Endothelial cell of umbilical vein (primary cell): Measurements from ENCODE around the gene MARCKSL1. TPM values are rescaled to one million over a fixed set of nuclear protein-coding genes. Genes with fewer than 3 reads are reported as not detected.

Source experiments
- BruUV-seq: library from RNA; stranded (reverse); fragments of 400-500 nt; replicated peaks from 2 replicates; lab custom pipeline; 2021; lab: Mats Ljungman, UMichigan
- CTCF ChIA-PET: fragments of 300-600, 350-600 bp; sonication (Branson Sonifier 250); formaldehyde crosslinking; loops from one replicate; lab custom pipeline; 2021; ENCODE audit warnings: antibody characterized with exemption, inconsistent platforms; lab: Charles Lee
- POLR2A ChIA-PET: fragments of 300-600, 350-600 bp; sonication (Branson Sonifier 250); formaldehyde crosslinking; loops from one replicate; lab custom pipeline; 2021; ENCODE audit warnings: antibody characterized with exemption, inconsistent platforms; lab: Charles Lee
- DNase-seq: peaks from one replicate; pipeline ENCODE4 v3.0.0-alpha.2; 2011; ENCODE audit warnings: low read depth, low spot score
- FAIRE-seq: peaks from 2 replicates; lab custom pipeline; 2011; peaks lifted over from hg19 to GRCh38; lab: Jason Lieb, UNC
- H2AFZ ChIP-seq: 2 replicates; pipeline ENCODE4 v1.6.0; 2012; ENCODE audit warnings: low read depth, low read length, control low read depth, inconsistent platforms
- H3K27ac ChIP-seq: 2 replicates; pipeline ENCODE4 v1.5.1; 2011; ENCODE audit warnings: low read depth, mild to moderate bottlenecking, control low read depth, low read length, moderate library complexity; ENCODE audit not compliant: insufficient read depth
- H3K27me3 ChIP-seq, 2 experiments: 2 replicates each; pipeline versions ENCODE4 v1.6.0 to v1.6.1; 2011; ENCODE audit warnings: low read length in 2 of 2, mixed read lengths in 1 of 2; ENCODE audit not compliant: control insufficient read depth in 2 of 2, insufficient read depth in 2 of 2
- H3K36me3 ChIP-seq, 2 experiments: 2 replicates in 1 of 2; 3 replicates in 1 of 2; pipeline ENCODE4 v1.5.1; 2011; ENCODE audit warnings: low read length in 2 of 2, mild to moderate bottlenecking in 1 of 2, moderate library complexity in 1 of 2; ENCODE audit not compliant: control insufficient read depth in 2 of 2, insufficient read depth in 2 of 2; ENCODE audit errors: extremely low read depth in 1 of 2
- H3K4me1 ChIP-seq: 3 replicates; pipeline ENCODE4 v1.5.1; 2011; ENCODE audit warnings: mild to moderate bottlenecking, low read length; ENCODE audit not compliant: control insufficient read depth, insufficient read depth; ENCODE audit errors: extremely low read depth
- H3K4me2 ChIP-seq: 2 replicates; pipeline ENCODE4 v1.6.1; 2011; ENCODE audit warnings: low read length, control low read depth, mixed read lengths; ENCODE audit not compliant: insufficient read depth
- H3K4me3 ChIP-seq, 3 experiments: fragments of 200-600 bp in 1 of 3; sonication (generic), shearing (Covaris generic) in 1 of 3; replicated peaks in 1 of 3; 2 replicates each; pipeline ENCODE4 v1.5.1; 2011 to 2016; ENCODE audit warnings: control low read depth in 3 of 3, low read length in 3 of 3, mild to moderate bottlenecking in 2 of 3, inconsistent platforms in 1 of 3, low read depth in 1 of 3, moderate library complexity in 1 of 3; ENCODE audit not compliant: insufficient read depth in 1 of 3
- H3K79me2 ChIP-seq: 2 replicates; pipeline ENCODE4 v1.6.0; 2012; ENCODE audit warnings: low read length, inconsistent platforms; ENCODE audit not compliant: control insufficient read depth, insufficient read depth
- H3K9ac ChIP-seq: replicated peaks from 2 replicates; pipeline ENCODE3; 2011; ENCODE audit warnings: low read length, control low read depth; ENCODE audit not compliant: insufficient read depth; ENCODE audit errors: extremely low read depth
- H3K9me1 ChIP-seq: replicated peaks from 3 replicates; pipeline ENCODE4 v1.6.0; 2011; ENCODE audit warnings: mild to moderate bottlenecking, low read length; ENCODE audit not compliant: control insufficient read depth, insufficient read depth; ENCODE audit errors: extremely low read depth
- H3K9me3 ChIP-seq: replicated peaks from 2 replicates; pipeline ENCODE4 v1.5.1; 2012; ENCODE audit warnings: low read length, inconsistent platforms; ENCODE audit not compliant: control insufficient read depth, insufficient read depth
- H4K20me1 ChIP-seq: replicated peaks from 2 replicates; pipeline ENCODE3; 2011; ENCODE audit warnings: mild to moderate bottlenecking, low read length; ENCODE audit not compliant: control insufficient read depth, insufficient read depth; ENCODE audit errors: extremely low read depth
- EZH2 ChIP-seq: IDR thresholded peaks from 2 replicates; pipeline ENCODE4 v1.6.1; 2012; ENCODE audit warnings: borderline replicate concordance, low read depth, mild to moderate bottlenecking, moderate library complexity, low read length, inconsistent platforms; ENCODE audit not compliant: severe bottlenecking
- FOS ChIP-seq: IDR thresholded peaks from 2 replicates; pipeline ENCODE4 v1.6.1; 2011; ENCODE audit warnings: mild to moderate bottlenecking, low read length, moderate library complexity, borderline replicate concordance; ENCODE audit not compliant: insufficient read depth
- GATA2 ChIP-seq: IDR thresholded peaks from 2 replicates; pipeline ENCODE4 v1.7.0; 2011; ENCODE audit warnings: low read depth, mild to moderate bottlenecking, moderate library complexity, mixed read lengths, low read length; ENCODE audit not compliant: insufficient read length, insufficient read depth
- JUN ChIP-seq: IDR thresholded peaks from 2 replicates; pipeline ENCODE4 v1.6.1; 2011; ENCODE audit warnings: borderline replicate concordance, low read depth; ENCODE audit not compliant: insufficient read length, insufficient read depth
- MYC ChIP-seq: IDR thresholded peaks from one replicate; pipeline ENCODE4 v1.6.1; 2011; ENCODE audit warnings: mild to moderate bottlenecking, low read depth, low read length
- POLR2A ChIP-seq: IDR thresholded peaks from 2 replicates; pipeline ENCODE4 v1.6.1; 2012; ENCODE audit warnings: low read depth, mild to moderate bottlenecking, control low read depth, low read length
- POLR2AphosphoS5 ChIP-seq: IDR thresholded peaks from 2 replicates; pipeline ENCODE4 v1.6.1; 2012; ENCODE audit warnings: low read depth, mild to moderate bottlenecking, control low read depth, low read length, moderate library complexity; ENCODE audit not compliant: insufficient read depth
- dilution Hi-C: fragments of 300-500 bp; cut with MboI; formaldehyde crosslinking; loops from one replicate; pipeline ENCODE4 v1.15.0; 2019; ENCODE audit warnings: low sequenced_read_pairs; ENCODE audit not compliant: extremely low pct_ligation_motif_present
- intact Hi-C: fragments of 100-400 bp; cut with micrococcal nuclease; formaldehyde crosslinking; loops from one replicate; pipeline ENCODE4 v1.10.0; 2022
- polyA plus RNA-seq, 4 experiments: library from polyadenylated mRNA; depleted of rRNA in 3 of 4; stranded (reverse) in 3 of 4; unstranded in 1 of 4; fragments of >200 nt; gene quantifications; 2 replicates each; pipeline versions ENCODE4 v1.2.1 to v1.2.3, GENCODE V29; 2011 to 2012; ENCODE audit warnings: missing spikeins in 1 of 4
- total RNA-seq: library from RNA; stranded (reverse); gene quantifications from 2 replicates; pipeline ENCODE4 v1.2.3, GENCODE V29; 2021
- TF ChIP-seq, protein P1 (sequence below), 2 donors: IDR thresholded peaks; 1 replicate in 1 of 2; 2 replicates in 1 of 2; pipeline ENCODE4 v1.5.1; 2011; ENCODE audit warnings: low read length in 2 of 2, mild to moderate bottlenecking in 2 of 2, moderate library complexity in 2 of 2, control low read depth in 1 of 2, inconsistent platforms in 1 of 2, low read depth in 1 of 2; ENCODE audit not compliant: insufficient read depth in 1 of 2; ENCODE audit errors: extremely low read depth in 1 of 2
- TF ChIP-seq, protein P2 (sequence below): IDR thresholded peaks from 2 replicates; pipeline ENCODE4 v1.6.1; 2011; ENCODE audit not compliant: insufficient read depth, insufficient read length

MARCKSL1 gene
- total and polyA plus RNA-seq, 2 donors (not counting 3 experiments of a cell fraction or from before 2014, with no cell fraction given) = 265 to 318 TPM

DNA sequence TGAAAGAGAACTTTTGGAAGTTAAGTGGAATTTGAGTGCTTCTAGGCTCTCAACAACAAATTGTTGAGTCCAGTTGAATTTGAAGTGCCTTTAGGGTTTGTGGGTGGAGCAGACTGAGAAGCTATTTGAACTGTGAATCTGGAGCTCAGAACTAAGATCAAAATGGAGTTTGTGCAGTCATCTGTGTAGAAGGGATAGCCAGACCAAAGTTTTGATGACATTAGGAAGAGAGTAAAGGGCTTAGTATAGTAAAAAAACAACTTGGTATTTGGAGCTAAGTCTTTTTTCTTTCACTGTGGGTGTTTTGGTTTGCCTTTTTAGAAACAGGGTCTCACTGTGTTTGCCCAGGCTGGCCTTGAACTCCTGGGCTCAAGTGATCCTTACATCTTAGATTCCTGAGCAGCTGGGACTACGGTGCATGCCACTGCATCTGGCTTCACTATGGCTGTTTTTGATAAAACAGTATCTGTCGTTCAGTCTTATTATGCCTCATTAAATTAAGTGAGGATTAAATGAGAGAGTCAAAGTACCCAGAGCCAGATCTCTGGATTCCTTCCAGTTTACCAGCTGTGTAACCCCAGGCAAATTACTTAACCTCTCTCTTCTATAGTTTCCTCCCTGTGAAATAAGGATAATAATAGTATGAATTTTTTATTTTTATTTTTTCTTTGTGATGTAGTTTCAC lies 24.2 kb downstream of the MARCKSL1 start:
- no peak overlapping the region for H3K4me2 ChIP-seq
- no peaks in the 10 kb centered on the region for H3K9me1 ChIP-seq
- no peak overlapping the region for H3K4me3 ChIP-seq
- DNase-seq (no peak), FAIRE-seq (no peak)
- dilution Hi-C loops (no loop called here), intact Hi-C loops (no loop called here)
- no peaks in the 10 kb centered on the region for H3K27me3 ChIP-seq
- ChIA-PET POLR2A (no interaction called here), CTCF (interaction anchor here (0.7 to 1.1 kb wide), 3 partner anchors 10 to 96 kb away, joined by 3 to 4 read pairs (median 4); no protein-coding TSS in a partner anchor)
- no peak overlapping the region for H2AFZ ChIP-seq
- H3K9me3 ChIP-seq = no peaks in the 10 kb centered on the region
- H4K20me1 ChIP-seq = peaks cover 2% of the 10 kb centered on the region
- no peak overlapping the region for H3K27ac ChIP-seq
- no peaks in the 10 kb centered on the region for H3K4me1 ChIP-seq
- no peaks in the 10 kb centered on the region for H3K36me3 ChIP-seq
- H3K9ac ChIP-seq = no peak overlapping the region
- no TSS peak for BruUV-seq
- peaks cover 5% of the 10 kb centered on the region for H3K79me2 ChIP-seq
- TF ChIP-seq, protein P1, sequence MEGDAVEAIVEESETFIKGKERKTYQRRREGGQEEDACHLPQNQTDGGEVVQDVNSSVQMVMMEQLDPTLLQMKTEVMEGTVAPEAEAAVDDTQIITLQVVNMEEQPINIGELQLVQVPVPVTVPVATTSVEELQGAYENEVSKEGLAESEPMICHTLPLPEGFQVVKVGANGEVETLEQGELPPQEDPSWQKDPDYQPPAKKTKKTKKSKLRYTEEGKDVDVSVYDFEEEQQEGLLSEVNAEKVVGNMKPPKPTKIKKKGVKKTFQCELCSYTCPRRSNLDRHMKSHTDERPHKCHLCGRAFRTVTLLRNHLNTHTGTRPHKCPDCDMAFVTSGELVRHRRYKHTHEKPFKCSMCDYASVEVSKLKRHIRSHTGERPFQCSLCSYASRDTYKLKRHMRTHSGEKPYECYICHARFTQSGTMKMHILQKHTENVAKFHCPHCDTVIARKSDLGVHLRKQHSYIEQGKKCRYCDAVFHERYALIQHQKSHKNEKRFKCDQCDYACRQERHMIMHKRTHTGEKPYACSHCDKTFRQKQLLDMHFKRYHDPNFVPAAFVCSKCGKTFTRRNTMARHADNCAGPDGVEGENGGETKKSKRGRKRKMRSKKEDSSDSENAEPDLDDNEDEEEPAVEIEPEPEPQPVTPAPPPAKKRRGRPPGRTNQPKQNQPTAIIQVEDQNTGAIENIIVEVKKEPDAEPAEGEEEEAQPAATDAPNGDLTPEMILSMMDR (IDR thresholded peaks at IDR 0.05; ENCODE audit: extremely low read depth in 1 of 2, insufficient read depth in 1 of 2, low read depth in 1 of 2, low read length in 2 of 2) = no peak
- TF ChIP-seq POLR2A (no peak), MYC (no peak)

DNA sequence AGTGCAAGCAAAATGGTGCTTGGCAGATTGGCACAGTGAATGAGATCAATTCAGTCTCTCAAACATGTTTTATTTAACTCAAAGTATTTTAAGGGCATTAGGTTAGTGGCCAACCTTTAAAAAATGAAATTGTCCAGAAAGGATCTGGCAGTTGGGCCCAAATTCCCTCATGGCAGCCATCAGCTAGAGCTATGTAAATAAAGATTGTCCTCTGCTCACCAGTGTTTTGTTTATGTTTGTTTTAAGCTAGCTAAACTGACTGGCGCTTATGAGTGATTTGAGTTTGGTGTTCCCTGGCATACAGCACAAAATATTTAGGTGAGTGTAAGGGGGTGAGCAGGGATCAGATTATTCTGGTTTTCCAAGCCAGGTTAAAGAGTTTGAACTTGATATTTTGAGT lies 26.1 kb downstream of the MARCKSL1 start:
- CTCF ChIA-PET = interaction anchor here (1.1 to 2.3 kb wide), 2 partner anchors 62 to 69 kb away, joined by 3 to 5 read pairs; no protein-coding TSS in a partner anchor
- no peak for DNase-seq

More for the DNA sequence above, 26.1 kb downstream of the MARCKSL1 start:
- Histone ChIP-seq H2AFZ (no peak overlapping the region), H3K4me3 (no peak overlapping the region), H3K9me1 (no peaks in the 10 kb centered on the region), H3K27ac (no peak overlapping the region), H3K36me3 (no peaks in the 10 kb centered on the region), H3K27me3 (no peaks in the 10 kb centered on the region), H3K4me1 (no peaks in the 10 kb centered on the region), H3K4me2 (no peak overlapping the region), H3K9me3 (no peaks in the 10 kb centered on the region), H3K79me2 (peaks cover 7% of the 10 kb centered on the region), H3K9ac (no peak overlapping the region), H4K20me1 (peaks cover 2% of the 10 kb centered on the region)
- dilution Hi-C loops (no loop called here), intact Hi-C loops (no loop called here)
- POLR2A ChIA-PET = interaction anchor here (0.7 kb wide), 1 partner anchor 9 kb away, joined by 3 read pairs; no protein-coding TSS in a partner anchor
- no peak for FAIRE-seq
- TF ChIP-seq, protein P2, sequence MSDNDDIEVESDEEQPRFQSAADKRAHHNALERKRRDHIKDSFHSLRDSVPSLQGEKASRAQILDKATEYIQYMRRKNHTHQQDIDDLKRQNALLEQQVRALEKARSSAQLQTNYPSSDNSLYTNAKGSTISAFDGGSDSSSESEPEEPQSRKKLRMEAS = no peak
- no peak for TF ChIP-seq POLR2AphosphoS5
- no peak for TF ChIP-seq GATA2
- no peak for TF ChIP-seq JUN
- TF ChIP-seq MYC = no peak
- TF ChIP-seq EZH2 = no peak
- TF ChIP-seq POLR2A = no peak
- TF ChIP-seq FOS = no peak
- TF ChIP-seq, protein P1 (IDR thresholded peaks at IDR 0.05; ENCODE audit: extremely low read depth in 1 of 2, insufficient read depth in 1 of 2, low read depth in 1 of 2, low read length in 2 of 2) = no peak
- BruUV-seq = no TSS peak
